Ishikawa (cell line): ENCODE measurements around the gene CDK5R1.

Experiments
- CEBPB ChIP-seq: IDR thresholded peaks from 2 replicates; pipeline ENCODE4 v1.6.1; 2012
- CREB1 ChIP-seq: IDR thresholded peaks from 2 replicates; pipeline ENCODE4 v1.6.1; 2012; ENCODE audit warnings: low read depth
- EGR1 ChIP-seq: IDR thresholded peaks from 2 replicates; pipeline ENCODE4 v1.6.1; 2012
- EP300 ChIP-seq: IDR thresholded peaks from 2 replicates; pipeline ENCODE4 v1.6.1; 2012; ENCODE audit warnings: borderline replicate concordance
- FOXM1 ChIP-seq: IDR thresholded peaks from 2 replicates; pipeline ENCODE4 v1.6.1; 2012; ENCODE audit warnings: low read depth, borderline replicate concordance
- NFIC ChIP-seq: IDR thresholded peaks from 2 replicates; pipeline ENCODE4 v1.6.1; 2012
- RAD21 ChIP-seq: IDR thresholded peaks from 2 replicates; pipeline ENCODE4 v1.6.1; 2012; ENCODE audit warnings: low read depth
- TAF1 ChIP-seq: IDR thresholded peaks from 2 replicates; pipeline ENCODE4 v1.6.1; 2012; ENCODE audit warnings: low read depth, mild to moderate bottlenecking
- TCF12 ChIP-seq: IDR thresholded peaks from 2 replicates; pipeline ENCODE4 v1.6.1; 2012; ENCODE audit warnings: low read depth
- TEAD4 ChIP-seq: IDR thresholded peaks from 2 replicates; pipeline ENCODE4 v1.6.1; 2012
- YY1 ChIP-seq: IDR thresholded peaks from 2 replicates; pipeline ENCODE4 v1.6.1; 2012; ENCODE audit warnings: low read depth
- ZBTB7A ChIP-seq: IDR thresholded peaks from 2 replicates; pipeline ENCODE4 v1.6.1; 2012; ENCODE audit warnings: low read depth
- TF ChIP-seq, protein P1 (sequence below): IDR thresholded peaks from 2 replicates; pipeline ENCODE4 v1.6.1; 2012
- TF ChIP-seq, protein P2 (sequence below): IDR thresholded peaks from 2 replicates; pipeline ENCODE4 v1.6.1; 2012
- TF ChIP-seq, protein P3 (sequence below): IDR thresholded peaks from 2 replicates; pipeline ENCODE4 v1.6.1; 2012; ENCODE audit warnings: low read depth, mild to moderate bottlenecking

CDK5R1 gene

DNA sequence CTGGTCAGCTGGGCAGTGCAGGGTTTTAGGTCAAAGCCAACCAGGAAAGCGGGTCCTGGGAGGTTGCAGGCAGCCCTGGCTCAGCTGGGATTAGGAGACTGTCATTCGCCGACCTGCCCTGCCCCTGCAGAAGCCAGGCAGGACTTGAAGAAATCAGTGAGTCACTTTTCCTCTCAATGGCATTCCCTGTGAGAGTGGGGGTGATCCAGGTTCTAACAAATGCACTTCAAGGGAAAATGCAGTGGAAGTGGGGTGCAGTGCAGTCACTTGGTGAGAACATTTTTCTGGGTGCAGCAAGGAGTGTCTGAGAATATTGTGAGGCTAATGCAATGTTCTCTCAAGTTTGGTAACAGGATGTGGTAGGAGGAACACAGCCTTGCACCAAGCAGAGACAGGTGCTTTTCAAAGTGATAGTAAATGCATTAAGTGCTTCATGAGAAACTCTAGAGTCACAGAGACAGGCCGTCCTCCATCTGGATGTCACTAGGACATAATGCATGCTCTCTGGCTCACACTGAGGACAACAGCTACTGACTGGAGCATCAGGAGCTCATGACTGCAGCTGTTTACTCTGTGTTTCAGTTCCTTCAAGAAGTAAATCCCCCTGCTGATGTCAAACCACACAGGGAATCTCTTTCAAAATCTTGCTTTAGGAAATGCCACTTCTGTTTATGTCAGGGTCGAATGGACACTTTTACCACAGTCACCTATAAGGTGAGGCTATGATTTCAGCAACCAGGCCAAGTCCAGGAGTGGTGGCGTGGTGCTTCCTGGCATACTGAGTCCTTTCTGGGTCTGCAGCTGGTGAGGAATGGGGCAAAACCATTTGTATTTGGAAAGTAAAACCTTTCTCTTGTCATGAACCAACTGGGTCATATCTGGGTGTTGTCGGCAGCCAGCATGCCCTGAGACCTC lies 16.7 kb downstream of the CDK5R1 start:
- no peak for TF ChIP-seq TEAD4
- TF ChIP-seq EGR1 = no peak
- no peak for TF ChIP-seq NFIC
- no peak for TF ChIP-seq EP300
- TF ChIP-seq TCF12 = no peak
- TF ChIP-seq, protein P1, sequence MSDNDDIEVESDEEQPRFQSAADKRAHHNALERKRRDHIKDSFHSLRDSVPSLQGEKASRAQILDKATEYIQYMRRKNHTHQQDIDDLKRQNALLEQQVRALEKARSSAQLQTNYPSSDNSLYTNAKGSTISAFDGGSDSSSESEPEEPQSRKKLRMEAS = no peak
- TF ChIP-seq, protein P2, sequence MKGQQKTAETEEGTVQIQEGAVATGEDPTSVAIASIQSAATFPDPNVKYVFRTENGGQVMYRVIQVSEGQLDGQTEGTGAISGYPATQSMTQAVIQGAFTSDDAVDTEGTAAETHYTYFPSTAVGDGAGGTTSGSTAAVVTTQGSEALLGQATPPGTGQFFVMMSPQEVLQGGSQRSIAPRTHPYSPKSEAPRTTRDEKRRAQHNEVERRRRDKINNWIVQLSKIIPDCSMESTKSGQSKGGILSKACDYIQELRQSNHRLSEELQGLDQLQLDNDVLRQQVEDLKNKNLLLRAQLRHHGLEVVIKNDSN = no peak
- TF ChIP-seq TAF1 = no peak
- TF ChIP-seq RAD21 = no peak
- TF ChIP-seq, protein P3, sequence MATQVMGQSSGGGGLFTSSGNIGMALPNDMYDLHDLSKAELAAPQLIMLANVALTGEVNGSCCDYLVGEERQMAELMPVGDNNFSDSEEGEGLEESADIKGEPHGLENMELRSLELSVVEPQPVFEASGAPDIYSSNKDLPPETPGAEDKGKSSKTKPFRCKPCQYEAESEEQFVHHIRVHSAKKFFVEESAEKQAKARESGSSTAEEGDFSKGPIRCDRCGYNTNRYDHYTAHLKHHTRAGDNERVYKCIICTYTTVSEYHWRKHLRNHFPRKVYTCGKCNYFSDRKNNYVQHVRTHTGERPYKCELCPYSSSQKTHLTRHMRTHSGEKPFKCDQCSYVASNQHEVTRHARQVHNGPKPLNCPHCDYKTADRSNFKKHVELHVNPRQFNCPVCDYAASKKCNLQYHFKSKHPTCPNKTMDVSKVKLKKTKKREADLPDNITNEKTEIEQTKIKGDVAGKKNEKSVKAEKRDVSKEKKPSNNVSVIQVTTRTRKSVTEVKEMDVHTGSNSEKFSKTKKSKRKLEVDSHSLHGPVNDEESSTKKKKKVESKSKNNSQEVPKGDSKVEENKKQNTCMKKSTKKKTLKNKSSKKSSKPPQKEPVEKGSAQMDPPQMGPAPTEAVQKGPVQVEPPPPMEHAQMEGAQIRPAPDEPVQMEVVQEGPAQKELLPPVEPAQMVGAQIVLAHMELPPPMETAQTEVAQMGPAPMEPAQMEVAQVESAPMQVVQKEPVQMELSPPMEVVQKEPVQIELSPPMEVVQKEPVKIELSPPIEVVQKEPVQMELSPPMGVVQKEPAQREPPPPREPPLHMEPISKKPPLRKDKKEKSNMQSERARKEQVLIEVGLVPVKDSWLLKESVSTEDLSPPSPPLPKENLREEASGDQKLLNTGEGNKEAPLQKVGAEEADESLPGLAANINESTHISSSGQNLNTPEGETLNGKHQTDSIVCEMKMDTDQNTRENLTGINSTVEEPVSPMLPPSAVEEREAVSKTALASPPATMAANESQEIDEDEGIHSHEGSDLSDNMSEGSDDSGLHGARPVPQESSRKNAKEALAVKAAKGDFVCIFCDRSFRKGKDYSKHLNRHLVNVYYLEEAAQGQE = no peak
- TF ChIP-seq ZBTB7A = no peak
- TF ChIP-seq CEBPB = no peak
- no peak for TF ChIP-seq FOXM1

DNA sequence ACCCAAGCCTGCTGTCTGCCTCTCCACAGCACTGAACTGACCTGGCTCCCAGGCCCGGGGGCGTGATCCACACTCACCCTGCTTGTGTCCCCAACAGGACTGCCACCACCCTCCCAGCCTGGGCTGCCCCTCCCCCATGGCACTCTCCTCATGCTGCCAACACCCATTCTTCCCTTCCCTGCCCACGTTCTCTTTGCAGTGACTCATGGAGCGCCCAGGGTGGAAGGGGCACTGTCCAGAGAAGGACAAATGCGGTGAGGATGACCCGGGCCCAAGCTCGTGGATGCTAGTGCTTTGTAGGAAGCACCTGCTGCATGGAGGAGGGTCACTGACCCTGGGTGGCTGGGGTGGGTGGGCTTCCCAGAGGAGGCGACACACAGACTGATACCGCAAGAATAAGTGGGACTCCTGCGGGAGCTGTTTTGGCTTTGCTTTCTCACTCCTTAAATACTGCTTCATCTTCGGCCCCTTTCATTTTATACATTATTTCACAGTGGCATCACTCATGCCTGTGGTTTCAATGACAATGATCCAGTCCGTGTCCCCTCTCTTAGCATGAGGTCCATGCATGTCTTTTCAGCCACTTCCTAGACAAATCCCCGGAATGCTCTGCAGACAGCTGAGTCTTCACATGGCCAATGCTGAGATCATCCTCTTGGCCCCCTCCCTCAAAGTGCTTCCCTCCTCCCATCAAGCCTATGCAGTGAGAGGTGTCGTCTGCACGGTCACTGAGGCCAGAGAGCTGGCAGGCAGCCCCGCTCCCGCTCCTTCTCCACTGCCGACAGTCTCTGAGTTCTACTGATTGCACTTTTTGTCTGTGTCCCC lies 17.6 kb downstream of the CDK5R1 start:
- TF ChIP-seq EGR1 (no peak), TEAD4 (no peak), CEBPB (no peak), RAD21 (no peak), NFIC (no peak), CREB1 (no peak), TAF1 (no peak), EP300 (no peak), FOXM1 (no peak), YY1 (no peak), TCF12 (no peak), ZBTB7A (no peak)
- TF ChIP-seq, protein P1 = no peak
- TF ChIP-seq, protein P3 = no peak
- TF ChIP-seq, protein P2 = no peak

DNA sequence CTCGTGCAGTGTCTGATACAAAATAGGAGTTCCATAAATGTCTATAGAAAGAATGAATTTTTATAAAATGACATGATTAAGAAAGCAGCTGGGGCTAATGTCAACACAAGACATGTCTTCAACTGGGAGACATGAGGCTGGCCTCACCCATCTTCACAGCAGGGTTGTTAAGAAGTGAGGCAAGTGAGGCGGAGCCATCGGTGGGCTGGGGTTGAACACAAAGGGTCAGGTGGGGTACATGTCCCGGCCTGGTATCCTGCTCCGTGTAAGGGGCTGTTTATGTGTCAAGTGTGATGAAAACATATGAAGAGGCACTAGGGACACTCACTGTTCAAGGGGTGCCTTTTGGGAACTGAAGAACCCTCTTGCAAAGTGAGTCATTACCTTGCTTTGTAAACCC lies 22.1 kb downstream of the CDK5R1 start:
- TF ChIP-seq TCF12 (no peak), TEAD4 (no peak), NFIC (no peak), YY1 (no peak), FOXM1 (no peak), CEBPB (no peak), EP300 (no peak), CREB1 (no peak), EGR1 (no peak), ZBTB7A (no peak), RAD21 (no peak)
- TF ChIP-seq, protein P2 = no peak
- TF ChIP-seq, protein P3 = no peak
- TF ChIP-seq, protein P1 = no peak
